HEK293 (cell line): ENCODE data around the gene IDH3B.

ENCODE experiments used
- CTCF ChIA-PET: fragments of 350-600 bp; formaldehyde crosslinking; extraction: SDS; loops from one replicate; lab custom pipeline; 2021; ENCODE audit warnings: antibody characterized with exemption; lab: Yijun Ruan, JAX
- POLR2A ChIA-PET: fragments of 300-600 bp; formaldehyde crosslinking; extraction: SDS; loops from one replicate; lab custom pipeline; 2020; ENCODE audit warnings: antibody characterized with exemption, inconsistent platforms; lab: Yijun Ruan, JAX
- H3K27ac ChIP-seq: fragments of 200-500 bp; sonication (Bioruptor generic); 2 replicates; pipeline ENCODE4 v1.5.1; 2014; ENCODE audit warnings: low read depth, low read length, control low read depth, inconsistent platforms; ENCODE audit errors: extremely low read depth
- H3K36me3 ChIP-seq, 2 experiments: fragments of 200-500 bp in 1 of 2; sonication (Bioruptor generic) in 1 of 2; 1 replicate in 1 of 2; 2 replicates in 1 of 2; pipeline ENCODE4 v1.5.1; 2014 to 2017; ENCODE audit warnings: inconsistent platforms in 2 of 2, low read length in 2 of 2; ENCODE audit not compliant: control insufficient read depth in 2 of 2, insufficient read depth in 1 of 2
- H3K4me1 ChIP-seq: fragments of 200-500 bp; sonication (Bioruptor generic); 2 replicates; pipeline ENCODE4 v1.5.1; 2014; ENCODE audit warnings: mild to moderate bottlenecking, low read length, inconsistent platforms; ENCODE audit not compliant: control insufficient read depth, insufficient read depth
- H3K4me3 ChIP-seq: 2 replicates; pipeline ENCODE4 v1.5.1; 2011; ENCODE audit warnings: low read depth, mild to moderate bottlenecking, control low read depth, low read length, moderate library complexity
- H3K9me3 ChIP-seq: fragments of 200-500 bp; sonication (Bioruptor generic); 2 replicates; pipeline ENCODE4 v1.5.1; 2014; ENCODE audit warnings: low read depth, low read length, inconsistent platforms; ENCODE audit not compliant: control insufficient read depth, insufficient read depth
- GLIS1 ChIP-seq: fragments of 450-650 bp; formaldehyde crosslinking; IDR thresholded peaks from 2 replicates; pipeline ENCODE4 v1.5.1; 2016; ENCODE audit warnings: missing biosample characterization, missing genetic modification characterization
- GLIS2 ChIP-seq: fragments of 450-650 bp; formaldehyde crosslinking; IDR thresholded peaks from 2 replicates; pipeline ENCODE4 v1.5.1; 2016; ENCODE audit warnings: missing biosample characterization, missing genetic modification characterization
- MYNN ChIP-seq: fragments of 450-650 bp; formaldehyde crosslinking; IDR thresholded peaks from 2 replicates; pipeline ENCODE4 v1.5.1; 2016; ENCODE audit warnings: missing biosample characterization, missing genetic modification characterization, borderline replicate concordance
- WT1 ChIP-seq: fragments of 450-650 bp; formaldehyde crosslinking; IDR thresholded peaks from 2 replicates; pipeline ENCODE4 v1.5.1; 2016; ENCODE audit warnings: missing biosample characterization, missing genetic modification characterization
- ZIC2 ChIP-seq: fragments of 450-650 bp; formaldehyde crosslinking; IDR thresholded peaks from 2 replicates; pipeline ENCODE4 v1.5.1; 2016; ENCODE audit warnings: missing biosample characterization, missing genetic modification characterization
- ZNF132 ChIP-seq: fragments of 450-650 bp; formaldehyde crosslinking; IDR thresholded peaks from 2 replicates; pipeline ENCODE4 v1.5.1; 2017; ENCODE audit warnings: missing biosample characterization, missing genetic modification characterization, borderline replicate concordance
- ZNF133 ChIP-seq: fragments of 450-650 bp; formaldehyde crosslinking; IDR thresholded peaks from 2 replicates; pipeline ENCODE4 v1.5.1; 2016; ENCODE audit warnings: missing biosample characterization, missing genetic modification characterization
- ZNF335 ChIP-seq: fragments of 450-650 bp; formaldehyde crosslinking; conservative IDR thresholded peaks from 2 replicates; pipeline ENCODE4 v1.5.1; 2016; ENCODE audit warnings: missing biosample characterization, missing genetic modification characterization
- ZNF791 ChIP-seq: fragments of 450-650 bp; formaldehyde crosslinking; IDR thresholded peaks from 2 replicates; pipeline ENCODE4 v1.5.1; 2016; ENCODE audit warnings: missing biosample characterization, missing genetic modification characterization
- TF ChIP-seq, protein P1 (sequence below): fragments of 450-650 bp; formaldehyde crosslinking; IDR thresholded peaks from 2 replicates; pipeline ENCODE4 v1.5.1; 2017; ENCODE audit warnings: missing biosample characterization, missing genetic modification characterization
- TF ChIP-seq, protein P2 (sequence below): fragments of 450-650 bp; formaldehyde crosslinking; IDR thresholded peaks from 2 replicates; pipeline ENCODE4 v1.5.1; 2016; ENCODE audit warnings: missing biosample characterization, missing genetic modification characterization, borderline replicate concordance
- TF ChIP-seq, protein P3 (sequence below): fragments of 450-650 bp; formaldehyde crosslinking; IDR thresholded peaks from 2 replicates; pipeline ENCODE4 v1.5.1; 2016; ENCODE audit warnings: missing biosample characterization, missing genetic modification characterization

The IDH3B gene

DNA sequence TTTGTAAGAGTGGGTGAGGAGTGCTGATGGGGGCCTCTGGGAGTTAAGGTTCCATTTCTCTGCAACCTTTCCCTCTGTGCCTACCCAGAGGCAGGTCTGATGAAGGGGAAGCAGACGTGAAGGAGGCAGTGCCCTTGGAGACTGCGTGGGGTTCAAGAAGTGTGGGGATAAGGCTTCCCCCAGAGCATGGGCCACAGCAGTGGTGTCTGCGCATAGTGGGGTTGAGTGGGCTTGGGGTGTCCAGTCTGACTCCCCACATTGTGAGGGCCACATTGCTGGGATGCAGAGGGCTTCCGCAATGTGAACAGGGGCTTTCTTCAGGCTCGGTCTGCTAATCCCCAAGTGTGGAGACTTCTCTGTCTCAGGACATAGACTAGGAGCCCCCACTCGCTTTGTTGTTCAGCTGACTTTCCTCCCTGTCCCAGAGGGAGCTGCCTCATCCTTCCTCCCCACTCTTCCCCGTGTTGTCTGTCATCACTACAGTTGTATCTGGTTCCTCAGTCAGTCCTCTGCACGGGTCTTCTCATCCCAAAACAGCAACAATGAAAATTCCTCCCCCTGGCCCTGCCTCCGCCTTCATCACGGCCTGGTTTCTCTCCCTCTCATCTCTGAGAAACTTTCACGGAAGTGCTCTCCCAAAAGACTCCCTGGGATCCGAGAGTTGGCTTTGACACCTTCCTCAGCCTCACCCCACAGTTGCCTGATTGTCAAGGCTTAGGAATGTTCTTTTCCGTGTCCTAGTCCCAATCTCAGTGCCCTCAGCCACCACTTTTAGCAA is 31.4 kb upstream of the IDH3B start:
- no peak overlapping the region for H3K4me3 ChIP-seq
- H3K27ac ChIP-seq = no peak overlapping the region
- TF ChIP-seq, protein P1, sequence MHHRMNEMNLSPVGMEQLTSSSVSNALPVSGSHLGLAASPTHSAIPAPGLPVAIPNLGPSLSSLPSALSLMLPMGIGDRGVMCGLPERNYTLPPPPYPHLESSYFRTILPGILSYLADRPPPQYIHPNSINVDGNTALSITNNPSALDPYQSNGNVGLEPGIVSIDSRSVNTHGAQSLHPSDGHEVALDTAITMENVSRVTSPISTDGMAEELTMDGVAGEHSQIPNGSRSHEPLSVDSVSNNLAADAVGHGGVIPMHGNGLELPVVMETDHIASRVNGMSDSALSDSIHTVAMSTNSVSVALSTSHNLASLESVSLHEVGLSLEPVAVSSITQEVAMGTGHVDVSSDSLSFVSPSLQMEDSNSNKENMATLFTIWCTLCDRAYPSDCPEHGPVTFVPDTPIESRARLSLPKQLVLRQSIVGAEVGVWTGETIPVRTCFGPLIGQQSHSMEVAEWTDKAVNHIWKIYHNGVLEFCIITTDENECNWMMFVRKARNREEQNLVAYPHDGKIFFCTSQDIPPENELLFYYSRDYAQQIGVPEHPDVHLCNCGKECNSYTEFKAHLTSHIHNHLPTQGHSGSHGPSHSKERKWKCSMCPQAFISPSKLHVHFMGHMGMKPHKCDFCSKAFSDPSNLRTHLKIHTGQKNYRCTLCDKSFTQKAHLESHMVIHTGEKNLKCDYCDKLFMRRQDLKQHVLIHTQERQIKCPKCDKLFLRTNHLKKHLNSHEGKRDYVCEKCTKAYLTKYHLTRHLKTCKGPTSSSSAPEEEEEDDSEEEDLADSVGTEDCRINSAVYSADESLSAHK (tag by site-specific recombination) = no peak
- TF ChIP-seq ZNF132 (no peak), ZIC2 (no peak), MYNN (tag by site-specific recombination) (no peak), ZNF335 (tag by site-specific recombination) (no peak)
- TF ChIP-seq, protein P2, sequence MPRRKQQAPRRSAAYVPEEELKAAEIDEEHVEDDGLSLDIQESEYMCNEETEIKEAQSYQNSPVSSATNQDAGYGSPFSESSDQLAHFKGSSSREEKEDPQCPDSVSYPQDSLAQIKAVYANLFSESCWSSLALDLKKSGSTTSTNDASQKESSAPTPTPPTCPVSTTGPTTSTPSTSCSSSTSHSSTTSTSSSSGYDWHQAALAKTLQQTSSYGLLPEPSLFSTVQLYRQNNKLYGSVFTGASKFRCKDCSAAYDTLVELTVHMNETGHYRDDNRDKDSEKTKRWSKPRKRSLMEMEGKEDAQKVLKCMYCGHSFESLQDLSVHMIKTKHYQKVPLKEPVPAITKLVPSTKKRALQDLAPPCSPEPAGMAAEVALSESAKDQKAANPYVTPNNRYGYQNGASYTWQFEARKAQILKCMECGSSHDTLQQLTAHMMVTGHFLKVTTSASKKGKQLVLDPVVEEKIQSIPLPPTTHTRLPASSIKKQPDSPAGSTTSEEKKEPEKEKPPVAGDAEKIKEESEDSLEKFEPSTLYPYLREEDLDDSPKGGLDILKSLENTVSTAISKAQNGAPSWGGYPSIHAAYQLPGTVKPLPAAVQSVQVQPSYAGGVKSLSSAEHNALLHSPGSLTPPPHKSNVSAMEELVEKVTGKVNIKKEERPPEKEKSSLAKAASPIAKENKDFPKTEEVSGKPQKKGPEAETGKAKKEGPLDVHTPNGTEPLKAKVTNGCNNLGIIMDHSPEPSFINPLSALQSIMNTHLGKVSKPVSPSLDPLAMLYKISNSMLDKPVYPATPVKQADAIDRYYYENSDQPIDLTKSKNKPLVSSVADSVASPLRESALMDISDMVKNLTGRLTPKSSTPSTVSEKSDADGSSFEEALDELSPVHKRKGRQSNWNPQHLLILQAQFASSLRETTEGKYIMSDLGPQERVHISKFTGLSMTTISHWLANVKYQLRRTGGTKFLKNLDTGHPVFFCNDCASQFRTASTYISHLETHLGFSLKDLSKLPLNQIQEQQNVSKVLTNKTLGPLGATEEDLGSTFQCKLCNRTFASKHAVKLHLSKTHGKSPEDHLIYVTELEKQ (tag by site-specific recombination) = no peak
- TF ChIP-seq, protein P3, sequence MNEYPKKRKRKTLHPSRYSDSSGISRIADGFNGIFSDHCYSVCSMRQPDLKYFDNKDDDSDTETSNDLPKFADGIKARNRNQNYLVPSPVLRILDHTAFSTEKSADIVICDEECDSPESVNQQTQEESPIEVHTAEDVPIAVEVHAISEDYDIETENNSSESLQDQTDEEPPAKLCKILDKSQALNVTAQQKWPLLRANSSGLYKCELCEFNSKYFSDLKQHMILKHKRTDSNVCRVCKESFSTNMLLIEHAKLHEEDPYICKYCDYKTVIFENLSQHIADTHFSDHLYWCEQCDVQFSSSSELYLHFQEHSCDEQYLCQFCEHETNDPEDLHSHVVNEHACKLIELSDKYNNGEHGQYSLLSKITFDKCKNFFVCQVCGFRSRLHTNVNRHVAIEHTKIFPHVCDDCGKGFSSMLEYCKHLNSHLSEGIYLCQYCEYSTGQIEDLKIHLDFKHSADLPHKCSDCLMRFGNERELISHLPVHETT = no peak
- ChIA-PET CTCF (interaction anchor here (0.9 to 1.9 kb wide), 4 partner anchors 16 to 58 kb away, joined by 3 to 6 read pairs (median 4); no protein-coding TSS in a partner anchor), POLR2A (interaction anchor here (2.2 kb wide), 1 partner anchor 43 kb away, joined by 10 read pairs; the partner anchor contains the start of gene NOP56)
- peaks cover 13% of the 10 kb centered on the region for H3K4me1 ChIP-seq
- peaks cover 0 to 3% of the 10 kb centered on the region in 2 experiments; a peak in 1 of 3 replicates for H3K36me3 ChIP-seq
- H3K9me3 ChIP-seq = no peaks in the 10 kb centered on the region

DNA sequence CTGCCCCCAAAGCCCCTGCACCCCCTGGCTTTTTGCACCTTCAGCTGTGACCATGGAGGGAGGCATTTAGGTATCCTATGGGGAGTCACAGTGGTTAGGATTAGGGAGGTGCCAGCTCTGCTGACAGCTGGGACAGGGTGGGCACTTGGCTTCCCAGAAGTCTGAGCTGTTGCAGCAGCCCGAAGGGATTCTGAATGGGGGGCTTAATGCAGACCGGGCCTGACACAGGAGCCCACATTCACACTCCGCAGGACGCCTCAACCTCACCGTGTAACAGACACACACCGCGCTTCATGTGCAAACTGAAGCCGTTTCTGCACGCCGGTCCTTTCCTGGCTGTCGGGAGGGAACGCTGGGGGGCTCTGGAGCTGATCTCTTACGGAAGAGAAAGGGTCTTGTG is 30.5 kb upstream of the IDH3B start:
- peaks cover 13% of the 10 kb centered on the region for H3K4me1 ChIP-seq
- no peak overlapping the region for H3K4me3 ChIP-seq
- H3K9me3 ChIP-seq = no peaks in the 10 kb centered on the region
- TF ChIP-seq ZNF791 = no peak
- TF ChIP-seq ZIC2 = peak; percentile 9; the same call in 1 of the 2 replicates
- no peak for TF ChIP-seq ZNF133 (tag by site-specific recombination)
- peak; percentile 59 for TF ChIP-seq WT1 (tag by site-specific recombination)
- TF ChIP-seq GLIS2 = 0 out of 2 replicates have a peak, but pooled peaks have one; percentile 23
- TF ChIP-seq GLIS1 (tag by site-specific recombination) = peak; percentile 48; the same call in 1 of the 2 replicates
- CTCF ChIA-PET = interaction anchor here (0.9 to 1.9 kb wide), 4 partner anchors 17 to 59 kb away, joined by 3 to 6 read pairs (median 4); no protein-coding TSS in a partner anchor
- H3K27ac ChIP-seq = no peak overlapping the region
- peaks cover 0 to 4% of the 10 kb centered on the region in 2 experiments; a peak in 1 of 3 replicates for H3K36me3 ChIP-seq
- POLR2A ChIA-PET = interaction anchor here (2.2 kb wide), 1 partner anchor 42 kb away, joined by 10 read pairs; the partner anchor contains the start of gene NOP56
